Stimulated activated CD4-positive, alpha-beta T cell treated with anti-CD3 and anti-CD28 coated beads, TNF-alpha, amount 100 ng/mL, for 24 hours (primary cell): Measurements from ENCODE around the gene CASK.
"Not testable (repeated sequence)": the region's sequence is repeated elsewhere in the genome, so short reads cannot be mapped to it uniquely, and the experiment has no call there.

Source experiments
- DNase-seq, 3 experiments: peaks; one replicate each; pipeline ENCODE4 v3.0.0-alpha.2; 2020; ENCODE audit warnings: low read depth in 3 of 3

The CASK gene

DNA sequence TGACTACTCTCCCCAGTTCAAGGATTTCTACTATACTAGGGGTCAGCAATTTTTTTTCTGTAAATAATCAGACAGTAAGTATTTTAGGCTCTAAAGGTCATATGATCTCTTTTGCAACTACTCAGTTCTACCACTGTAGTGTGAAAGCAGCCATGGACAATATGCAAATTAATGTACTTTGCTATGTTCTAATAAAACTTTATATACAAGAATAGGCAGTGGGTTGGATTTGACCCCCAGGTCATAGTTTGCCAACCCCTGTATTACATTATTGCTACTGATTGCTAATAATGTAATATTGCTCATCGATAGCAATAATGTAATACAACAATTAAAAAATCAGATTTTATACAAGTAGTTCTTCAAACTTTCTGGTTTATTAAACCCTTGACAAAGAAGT, 293.8 kb downstream of the CASK start:
- DNase-seq = no peak

DNA sequence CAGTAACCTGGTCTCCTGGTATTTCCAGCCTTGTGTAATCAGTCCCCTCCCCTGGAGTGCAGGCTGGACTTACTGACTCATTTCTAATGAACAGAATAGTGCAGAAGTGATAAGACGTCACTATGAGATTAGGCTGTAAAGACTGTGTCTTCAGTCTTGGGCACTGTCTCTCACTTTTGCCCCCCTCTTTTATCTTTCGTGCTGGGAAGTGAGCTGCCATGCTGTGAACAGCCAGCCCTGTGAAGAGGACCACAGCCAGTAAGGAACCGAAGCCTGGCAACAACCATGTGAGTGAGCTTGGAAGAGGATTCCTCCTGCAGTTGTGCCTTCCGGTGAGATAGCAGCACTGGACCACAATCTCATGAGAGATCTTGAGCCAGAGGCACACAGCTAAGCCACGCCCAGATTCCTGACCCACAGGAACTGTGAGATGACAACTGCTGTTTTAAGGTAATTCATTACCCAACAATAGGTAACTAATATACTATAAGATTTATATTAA, 302.1 kb downstream of the CASK start:
- DNase-seq = no peak

DNA sequence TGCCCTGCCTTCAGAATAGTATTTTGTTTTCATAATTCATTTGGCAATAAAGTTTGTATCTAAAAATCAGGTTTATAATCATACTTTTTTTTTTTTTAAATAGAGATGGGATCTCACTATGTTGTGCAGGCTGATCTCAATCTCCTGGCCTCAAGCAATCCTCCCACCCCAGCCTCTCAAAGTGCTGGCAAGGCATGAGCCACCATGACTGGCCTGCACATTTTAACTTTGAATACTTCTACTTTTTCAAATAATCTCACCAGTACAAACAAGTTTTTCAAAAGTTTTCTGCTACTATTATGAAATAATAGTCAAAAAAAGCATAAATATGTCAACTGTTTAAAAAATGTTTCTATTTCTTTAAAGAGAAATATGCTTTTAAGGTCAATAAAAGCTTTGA, 304.1 kb downstream of the CASK start:
- DNase-seq = no peak

DNA sequence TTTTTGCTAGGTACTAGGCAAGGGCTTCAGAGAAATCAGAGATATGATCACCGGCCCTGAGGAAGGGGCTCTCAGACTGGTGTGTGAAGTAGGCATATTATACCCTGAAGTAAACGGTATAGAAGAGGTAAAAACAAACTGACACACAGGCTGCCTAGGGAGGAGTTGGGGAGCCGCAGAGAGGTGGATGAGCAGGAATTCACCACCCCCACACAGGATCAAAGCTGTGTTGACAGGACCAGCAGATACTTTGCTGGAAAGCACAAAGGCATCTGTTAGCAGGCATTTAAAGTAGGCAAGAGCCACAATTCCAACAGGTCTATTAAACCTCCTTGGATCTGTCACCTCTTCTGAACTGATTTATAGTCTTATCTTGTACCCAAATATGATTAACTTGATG, 306.4 kb downstream of the CASK start:
- no peak for DNase-seq

DNA sequence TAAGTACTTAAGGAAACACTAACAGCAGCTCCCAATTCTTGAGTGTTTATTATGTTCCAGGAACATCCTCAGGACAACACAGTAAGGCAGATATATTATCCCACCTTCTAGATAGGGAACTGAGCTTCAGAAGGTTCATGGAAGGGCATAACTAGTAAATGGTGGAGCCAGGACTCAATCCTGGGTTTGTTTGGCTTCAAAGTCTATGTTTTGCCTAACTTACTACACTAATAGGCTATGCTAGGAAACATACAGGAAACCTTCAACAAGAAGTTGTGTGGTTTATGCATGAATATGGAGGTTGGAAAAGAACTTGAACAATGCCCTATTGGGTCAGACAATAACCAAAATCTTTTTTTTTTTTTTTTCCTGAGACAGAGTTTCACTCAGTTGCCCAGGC, 307.1 kb downstream of the CASK start:
- no peak for DNase-seq

DNA sequence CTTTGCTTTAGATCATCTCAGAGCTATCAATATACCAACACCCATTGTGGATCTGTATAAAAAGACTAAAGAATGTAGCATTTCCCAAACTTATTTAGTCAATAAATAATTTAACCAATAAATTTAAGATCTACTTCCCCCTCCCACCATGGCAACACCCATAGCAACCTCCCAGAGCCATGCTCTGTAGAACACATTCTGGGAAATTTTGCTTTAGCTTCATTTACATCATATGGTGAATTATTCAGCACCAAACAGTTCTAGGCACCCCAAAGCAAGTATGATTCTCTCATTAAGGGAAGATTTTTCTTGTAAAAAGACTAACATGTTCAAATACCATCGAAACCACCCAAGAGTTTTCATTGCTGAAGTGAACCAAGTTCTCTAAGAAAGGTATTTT, 315.1 kb downstream of the CASK start:
- no peak for DNase-seq

DNA sequence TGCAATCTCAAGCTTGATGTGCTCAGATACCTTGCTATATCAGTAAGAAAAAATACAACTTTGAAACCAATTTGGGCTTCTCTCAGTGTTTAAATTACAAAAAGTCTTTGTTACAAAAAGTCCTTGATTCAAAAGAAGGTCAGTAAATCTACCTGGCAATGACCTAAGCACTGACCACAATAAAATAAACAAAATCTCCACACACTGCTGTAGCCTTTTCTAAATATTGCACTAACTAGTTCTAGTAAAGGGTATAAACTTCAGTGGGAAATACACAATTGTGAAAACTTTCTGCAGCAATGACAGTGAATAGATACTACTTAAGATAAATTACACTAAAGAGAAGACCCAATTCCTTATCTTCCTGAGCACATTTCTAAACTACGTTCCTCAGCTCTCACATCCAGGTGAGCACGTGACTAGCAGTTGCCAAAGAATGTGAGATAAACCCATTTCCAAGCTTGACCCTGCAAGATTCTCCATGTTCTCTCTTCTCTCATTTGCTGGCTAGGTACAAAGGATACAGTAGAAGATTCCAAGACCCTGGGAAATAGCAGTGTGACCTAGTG, 316.0 kb downstream of the CASK start:
- DNase-seq = no peak

DNA sequence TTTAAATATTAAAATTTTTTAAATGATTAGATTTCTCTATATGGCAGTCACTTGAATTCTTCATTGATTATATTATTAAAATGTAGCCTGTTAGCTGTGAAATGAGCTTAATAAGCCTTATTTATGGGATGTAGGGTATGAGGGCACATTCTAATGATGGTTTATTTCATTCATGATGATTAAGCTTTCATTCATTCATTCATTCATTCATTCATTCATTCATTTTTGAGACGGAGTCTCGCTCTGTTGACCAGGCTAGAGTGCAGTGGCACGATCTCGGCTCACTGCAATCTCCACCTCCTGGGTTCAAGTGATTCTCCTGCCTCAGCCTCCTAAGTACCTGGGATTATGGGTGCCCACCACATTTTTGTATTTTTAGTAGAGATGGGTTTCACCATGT, 317.3 kb downstream of the CASK start:
- DNase-seq = not testable (repeated sequence)

DNA sequence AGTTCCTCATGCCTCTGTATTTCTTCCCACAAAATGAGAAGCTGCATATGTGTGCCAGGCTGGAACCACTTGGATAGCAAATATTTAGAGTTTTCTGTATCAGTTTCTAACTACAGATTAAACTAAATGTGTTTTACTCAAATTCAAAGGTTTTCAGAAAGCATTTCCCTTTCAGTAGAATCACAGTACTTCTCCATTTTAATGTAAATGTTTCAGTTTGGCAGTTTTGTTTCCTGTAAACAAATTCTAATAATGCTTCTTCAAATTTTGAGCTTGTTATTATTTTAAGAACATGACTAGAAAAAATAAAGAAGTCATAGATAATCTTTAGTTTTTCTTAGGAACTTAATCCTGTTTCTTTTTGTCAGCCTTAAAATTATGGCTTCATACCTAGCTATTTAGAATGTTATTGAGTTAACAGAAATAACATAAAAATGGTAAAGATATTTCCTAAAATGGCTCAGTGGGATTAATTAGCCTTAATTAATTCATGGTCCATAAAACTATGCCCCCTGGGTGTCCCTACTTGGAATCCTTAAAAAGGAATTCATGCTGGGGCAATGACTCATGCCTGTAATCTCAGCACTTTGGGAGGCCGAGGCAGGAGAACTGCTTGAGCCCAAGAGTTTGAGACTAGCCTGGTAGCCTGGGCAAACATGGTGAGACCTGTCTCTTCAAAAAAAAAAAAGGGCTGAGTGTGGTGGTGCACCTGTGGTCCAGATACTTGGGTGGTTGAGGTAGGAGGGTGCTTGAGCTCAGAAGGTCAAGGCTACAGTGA, 318.4 kb downstream of the CASK start:
- no peak for DNase-seq

DNA sequence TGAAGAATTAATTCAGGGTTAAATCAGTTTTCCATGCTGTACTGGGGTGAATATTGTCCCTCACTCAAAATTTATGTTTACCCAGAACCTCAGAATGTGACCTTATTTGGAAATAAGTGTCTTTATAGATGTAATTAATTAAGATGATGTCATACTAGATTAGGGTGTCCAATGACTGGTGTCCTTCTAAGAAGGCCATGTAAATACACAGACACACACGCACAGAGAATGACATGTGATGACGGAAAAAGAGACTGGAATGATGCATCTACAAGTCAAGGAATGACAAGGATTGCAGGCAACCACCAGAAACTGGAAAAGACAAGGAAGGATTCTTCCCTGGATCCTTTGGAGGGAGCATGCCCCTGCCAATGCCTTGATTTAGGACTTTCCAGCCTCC, 319.2 kb downstream of the CASK start:
- DNase-seq = no peak

DNA sequence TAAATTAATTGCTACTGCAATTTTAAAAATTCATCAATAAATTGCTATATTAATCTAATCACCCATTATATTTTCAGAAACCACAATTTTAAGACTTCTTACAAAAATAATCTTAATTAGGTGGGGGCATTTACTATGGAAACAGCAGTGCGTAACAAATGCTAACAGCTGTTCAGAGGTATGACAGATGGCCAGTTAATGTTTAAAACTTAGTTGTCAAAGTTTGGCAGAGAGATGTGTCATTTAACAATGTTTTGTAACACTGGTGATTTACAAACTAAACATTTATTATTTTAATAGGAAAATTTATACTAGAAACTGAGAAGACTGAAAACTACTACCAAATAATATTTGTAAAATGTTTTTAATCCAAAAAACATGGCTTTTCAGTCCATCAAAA, 319.8 kb downstream of the CASK start:
- DNase-seq = no peak

DNA sequence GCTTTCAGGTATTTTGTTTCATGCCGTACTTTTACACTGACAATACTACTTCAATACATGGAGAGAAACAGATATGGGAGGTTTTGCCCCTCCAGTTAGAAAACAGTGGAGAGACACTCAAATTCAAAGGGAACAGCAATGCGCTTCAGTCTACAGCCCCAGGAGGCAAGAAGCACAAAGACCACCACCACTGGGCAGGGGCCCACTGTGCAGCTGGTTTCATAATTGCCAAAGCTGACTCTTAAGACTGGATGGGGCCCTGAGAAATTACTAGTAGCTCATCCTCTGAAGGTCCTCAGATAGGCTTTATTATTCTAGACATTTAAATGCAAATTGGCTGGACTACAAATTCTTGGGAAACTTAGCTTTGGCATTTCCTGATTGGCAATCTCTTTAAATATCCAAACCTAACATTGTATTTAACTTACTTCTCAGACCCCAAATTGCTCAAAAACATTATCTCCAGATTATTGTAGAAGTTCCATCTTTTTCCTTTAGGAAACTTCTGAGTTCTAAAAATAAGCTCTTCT, 320.5 kb downstream of the CASK start:
- no peak for DNase-seq

DNA sequence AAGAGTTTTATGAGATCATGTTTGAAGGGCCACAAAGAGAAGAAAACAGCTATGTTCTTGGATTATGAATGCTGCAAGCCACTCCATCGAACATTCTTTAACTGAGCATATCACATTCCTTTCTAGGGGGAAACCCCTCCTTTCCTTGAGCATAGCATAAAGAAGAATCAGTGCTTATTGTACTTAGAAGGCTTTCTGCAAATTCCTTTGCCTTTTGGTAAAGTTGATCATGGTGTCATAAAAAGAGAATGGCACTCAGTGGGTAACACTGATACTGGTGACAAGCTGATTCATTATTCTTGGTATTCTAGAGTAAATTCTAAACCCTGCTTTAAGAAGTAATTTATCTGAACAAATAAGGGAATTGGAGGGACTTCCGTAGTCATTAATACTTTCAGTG, 323.1 kb downstream of the CASK start:
- no peak for DNase-seq

DNA sequence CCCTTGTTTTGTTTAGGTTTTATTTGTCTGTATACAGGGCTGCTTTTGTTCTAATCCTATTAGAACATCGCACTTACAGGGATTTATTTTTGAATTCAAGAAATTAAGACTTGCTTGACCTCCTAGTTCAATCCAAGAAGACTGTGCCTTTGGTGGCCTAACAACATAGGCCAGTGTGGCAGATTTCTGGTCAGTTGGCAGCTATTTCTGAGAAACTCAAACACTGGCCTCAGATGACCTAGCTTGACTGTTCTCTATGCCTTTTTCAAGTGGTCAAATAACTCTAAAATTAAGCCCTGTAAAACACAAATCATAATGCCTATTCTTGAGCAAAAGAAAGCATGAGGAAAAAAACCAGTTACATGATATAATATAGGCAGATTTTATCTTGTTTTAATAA, 323.8 kb downstream of the CASK start:
- no peak for DNase-seq

DNA sequence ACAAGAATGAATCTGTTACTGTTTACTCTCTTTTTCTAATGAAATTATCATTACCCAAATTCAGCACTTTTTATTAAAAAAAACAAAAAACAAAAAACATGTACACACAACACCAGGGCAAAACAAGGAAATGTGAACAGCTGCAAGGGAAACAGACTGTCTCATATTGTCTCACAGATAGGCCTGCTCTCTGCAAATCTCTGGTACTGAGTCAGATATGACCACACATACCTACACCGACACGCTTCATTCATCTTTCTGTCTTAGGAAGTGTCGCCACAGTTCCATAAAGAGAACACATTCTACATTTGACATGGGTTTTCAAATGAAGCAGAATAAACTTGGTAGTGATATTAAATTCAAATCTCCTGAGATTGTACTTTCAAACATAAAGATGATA, 326.8 kb downstream of the CASK start:
- DNase-seq = no peak

DNA sequence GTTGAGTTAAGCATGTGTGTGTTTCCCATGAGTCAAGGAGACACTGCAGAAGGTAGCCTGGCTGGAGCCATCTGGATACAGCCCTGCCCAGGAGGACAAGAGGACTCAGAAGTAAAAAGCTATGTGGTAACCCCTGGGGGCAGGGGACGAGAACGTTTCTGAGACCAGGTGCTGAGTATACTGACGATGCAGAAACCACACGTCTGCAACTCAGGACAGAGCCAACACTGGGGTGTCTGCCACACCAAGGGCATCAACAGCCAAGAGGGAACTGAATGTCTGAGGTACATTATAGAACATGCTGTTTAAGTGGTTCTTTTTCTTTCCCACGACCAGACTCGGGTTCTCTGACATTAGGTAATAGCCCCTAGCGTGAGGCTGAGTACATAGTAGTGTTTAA, 328.7 kb downstream of the CASK start:
- no peak for DNase-seq

DNA sequence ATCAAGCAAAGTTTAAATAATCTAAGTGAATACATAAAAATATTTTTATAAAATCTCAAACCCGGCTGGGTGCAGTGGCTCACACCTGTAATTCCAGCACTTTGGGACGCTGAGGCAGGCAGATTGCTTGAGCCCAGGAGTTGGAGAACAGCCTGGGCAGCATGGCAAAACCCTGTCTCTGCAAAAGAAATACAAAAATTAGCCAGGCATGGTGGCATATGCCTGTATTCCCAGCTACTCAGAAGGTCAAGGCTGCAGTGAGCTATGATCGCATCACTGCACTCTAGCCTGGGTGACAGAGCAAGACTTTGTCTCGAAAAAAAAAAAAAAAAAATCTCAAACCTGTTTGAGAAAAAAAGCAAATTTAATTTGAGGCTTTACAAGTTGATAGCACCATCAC, 331.4 kb downstream of the CASK start:
- DNase-seq = no peak

DNA sequence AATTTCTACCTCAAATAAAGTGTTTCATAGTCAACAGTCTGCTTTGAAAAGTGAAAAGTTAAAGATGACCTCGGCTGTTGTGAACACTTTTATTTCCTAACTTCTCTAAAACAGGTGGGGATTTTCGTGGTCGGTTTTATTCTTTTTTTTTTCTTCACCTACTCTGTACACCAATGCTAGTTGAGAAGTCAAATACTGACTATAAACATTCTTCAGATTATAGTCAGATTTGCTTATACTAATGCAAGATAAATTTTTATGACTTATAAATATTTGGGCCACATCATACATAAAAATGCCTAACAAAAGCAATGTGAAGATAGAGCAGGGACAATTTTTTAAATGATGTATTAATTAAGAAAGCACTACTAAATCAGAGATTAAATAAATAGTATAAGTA, 332.7 kb downstream of the CASK start:
- DNase-seq = no peak

DNA sequence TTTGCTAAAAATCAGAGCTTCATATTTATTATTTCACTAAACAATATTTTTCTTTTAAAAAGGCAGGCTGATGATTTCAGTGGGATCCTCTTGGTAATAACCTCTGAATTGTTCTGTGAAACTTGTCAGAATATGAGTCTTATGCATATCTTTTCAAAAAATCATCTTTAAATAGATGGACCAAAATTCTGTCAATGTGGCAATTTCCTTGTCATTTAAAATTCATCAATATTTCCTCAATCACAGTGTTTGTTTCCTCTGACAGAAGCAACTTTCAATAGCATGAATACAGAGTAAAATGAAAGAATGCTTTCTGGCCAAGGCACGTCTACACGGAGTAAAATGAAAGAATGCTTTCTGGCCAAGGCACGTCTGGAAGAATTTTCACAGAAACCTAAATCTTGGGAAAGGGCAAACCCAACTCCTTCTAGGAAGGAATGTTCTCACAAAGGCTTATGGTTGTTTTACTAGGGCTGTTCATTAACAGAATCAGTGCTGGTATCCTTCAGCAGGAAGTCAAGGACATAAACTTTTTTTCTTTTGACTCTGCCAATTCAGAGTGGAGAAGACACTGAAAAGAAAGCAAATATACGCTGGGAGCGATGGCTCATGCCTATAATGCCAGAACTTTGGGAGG, 333.6 kb downstream of the CASK start:
- no peak for DNase-seq

DNA sequence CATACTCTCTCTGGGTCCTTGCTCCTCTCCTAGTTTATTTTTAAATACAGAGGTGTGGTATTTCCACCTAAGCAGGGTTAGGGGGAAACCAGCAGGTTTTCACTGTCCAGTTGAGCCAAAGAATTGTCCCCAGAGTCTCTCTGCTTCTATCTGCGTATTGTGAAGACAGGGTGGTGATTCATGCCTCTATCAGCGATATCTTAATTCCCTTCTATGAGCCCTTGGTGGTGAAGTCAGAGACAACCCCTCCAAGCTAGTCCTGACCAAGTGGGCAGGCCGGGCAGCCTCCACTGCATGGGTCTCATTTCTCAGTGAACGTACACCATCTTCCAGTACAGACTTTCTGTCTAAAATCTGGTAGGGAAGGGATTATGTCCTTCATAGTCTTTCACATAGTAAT, 335.1 kb downstream of the CASK start:
- DNase-seq = no peak

DNA sequence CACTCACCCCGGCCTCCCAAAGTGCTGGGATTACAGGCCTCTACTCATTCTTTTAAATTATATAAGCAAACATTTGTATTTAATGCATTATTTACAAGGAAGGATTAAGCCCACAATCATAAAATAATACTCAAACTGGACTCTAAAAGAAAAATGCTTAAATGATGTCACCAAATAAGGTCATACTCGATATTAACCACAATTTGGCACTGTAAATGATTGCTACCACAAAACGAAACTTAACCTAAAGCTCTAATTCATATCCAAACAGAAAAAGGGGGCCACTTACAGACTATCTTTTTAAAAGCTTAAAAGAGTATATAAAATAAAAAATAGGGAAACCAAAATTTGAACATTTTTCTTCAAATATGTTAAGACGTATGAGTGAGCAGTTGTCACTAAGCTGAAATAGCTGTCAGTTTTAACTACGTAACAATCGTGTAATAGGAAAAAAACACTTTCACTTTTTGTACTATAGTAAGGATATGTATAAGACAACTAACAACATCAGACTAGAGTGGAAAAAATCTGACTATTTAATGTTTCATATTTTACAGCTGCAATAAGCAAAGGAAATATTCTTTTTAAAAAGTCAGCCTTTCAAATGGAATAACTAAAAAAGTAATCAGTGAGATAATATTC, 342.8 kb downstream of the CASK start:
- no peak for DNase-seq

DNA sequence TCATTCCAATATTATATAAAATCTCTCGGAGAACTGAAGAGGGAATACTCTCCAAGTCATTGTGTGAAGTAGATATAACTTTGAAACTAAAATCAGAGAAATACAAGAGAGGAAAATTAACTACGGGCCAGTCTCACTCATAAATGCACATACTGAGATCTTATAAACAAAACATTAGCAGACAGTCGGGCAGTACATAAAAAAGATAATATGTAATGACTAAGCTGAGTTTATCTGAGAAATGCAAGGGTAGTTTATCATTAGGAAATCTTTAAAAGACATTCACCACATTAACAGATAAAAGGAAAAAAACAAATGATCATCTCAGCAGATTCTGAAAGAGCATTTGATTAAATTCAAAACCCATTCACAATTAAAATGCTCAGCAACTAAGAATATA, 359.5 kb downstream of the CASK start:
- no peak for DNase-seq
